GM12878 (cell line): ENCODE results near the gene SPACDR. TPM values are rescaled to one million over a fixed set of nuclear protein-coding genes. Genes with fewer than 3 reads are reported as not detected.

Experiments
- ASH2L ChIP-seq: fragments of 300-600, 200-600 bp; sonication (generic); IDR thresholded peaks from 2 replicates; pipeline ENCODE4 v1.6.1; 2017; ENCODE audit warnings: low read depth, mild to moderate bottlenecking, borderline replicate concordance
- BACH1 ChIP-seq: fragments of 450-650 bp; IDR thresholded peaks from 2 replicates; pipeline ENCODE4 v1.6.1; 2017; ENCODE audit warnings: mild to moderate bottlenecking, borderline replicate concordance
- BCL3 ChIP-seq: IDR thresholded peaks from 2 replicates; pipeline ENCODE4 v1.6.1; 2011; ENCODE audit warnings: borderline replicate concordance, low read depth, mild to moderate bottlenecking, moderate library complexity, low read length; ENCODE audit not compliant: insufficient read depth, poor library complexity, severe bottlenecking
- CTCF ChIP-seq, 3 experiments: IDR thresholded peaks in 2 of 3; conservative IDR thresholded peaks in 1 of 3; 2 replicates each; pipeline ENCODE4 v1.5.1; 2011; ENCODE audit warnings: low read depth in 3 of 3, low read length in 3 of 3, mild to moderate bottlenecking in 3 of 3, control low read depth in 2 of 3, moderate library complexity in 2 of 3, inconsistent platforms in 1 of 3, mixed read lengths in 1 of 3; ENCODE audit not compliant: control insufficient read depth in 2 of 3, insufficient read depth in 1 of 3; ENCODE audit errors: extremely low read depth in 1 of 3
- IRF5 ChIP-seq: fragments of 450-650 bp; IDR thresholded peaks from 2 replicates; pipeline ENCODE4 v1.6.1; 2017; ENCODE audit warnings: borderline replicate concordance
- POLR2AphosphoS5 ChIP-seq: IDR thresholded peaks from 2 replicates; pipeline ENCODE4 v1.6.1; 2011; ENCODE audit warnings: mild to moderate bottlenecking, low read length, inconsistent platforms
- POU2F2 ChIP-seq: IDR thresholded peaks from 3 replicates; pipeline ENCODE4 v1.6.1; 2011; ENCODE audit warnings: low read depth, mild to moderate bottlenecking, low read length, borderline replicate concordance
- RB1 ChIP-seq: fragments of 450-650 bp; formaldehyde crosslinking; IDR thresholded peaks from 2 replicates; pipeline ENCODE4 v1.6.1; 2017; ENCODE audit warnings: mild to moderate bottlenecking, borderline replicate concordance
- SUPT20H ChIP-seq: IDR thresholded peaks from 2 replicates; pipeline ENCODE4 v1.6.1; 2011; ENCODE audit warnings: low read depth, mild to moderate bottlenecking, low read length, moderate library complexity, borderline replicate concordance; ENCODE audit not compliant: control insufficient read depth
- TCF3 ChIP-seq: IDR thresholded peaks from 2 replicates; pipeline ENCODE4 v1.6.1; 2012; ENCODE audit warnings: low read depth, mild to moderate bottlenecking, low read length, borderline replicate concordance; ENCODE audit not compliant: insufficient read depth
- ZBTB4 ChIP-seq: fragments of 450-650 bp; formaldehyde crosslinking; IDR thresholded peaks from 2 replicates; pipeline ENCODE4 v1.4.0; 2022; ENCODE audit warnings: mild to moderate bottlenecking, moderate library complexity
- ZNF217 ChIP-seq: fragments of 450-650 bp; IDR thresholded peaks from 2 replicates; pipeline ENCODE4 v1.6.1; 2017; ENCODE audit warnings: antibody characterized with exemption, mild to moderate bottlenecking
- ZNF592 ChIP-seq: fragments of 450-650 bp; IDR thresholded peaks from 2 replicates; pipeline ENCODE4 v1.6.1; 2017; ENCODE audit warnings: mild to moderate bottlenecking, moderate library complexity
- polyA plus RNA-seq, 11 experiments: library from polyadenylated mRNA; depleted of rRNA in 4 of 11; unstranded in 6 of 11; stranded (reverse) in 5 of 11; fragments of >200 nt; fragmentation: Nextera tagmentation in 4 of 11; fragmentation: Illumina TruSeq in 1 of 11; extraction: Ambion mirVana in 4 of 11; extraction: Trizol in 1 of 11; gene quantifications; 1 replicate in 1 of 11; 2 replicates in 10 of 11; pipeline versions ENCODE4 v1.2.1 to v1.2.3, GENCODE V29; 2011 to 2016; ENCODE audit warnings: inconsistent platforms in 2 of 11, missing spikeins in 2 of 11, low read depth in 1 of 11
- total RNA-seq, 4 experiments: library from RNA; depleted of rRNA in 3 of 4; stranded (reverse); fragments of >200 nt in 3 of 4; fragmentation: Illumina TruSeq in 1 of 4; extraction: Trizol in 1 of 4; gene quantifications; 2 replicates each; pipeline versions ENCODE4 v1.2.1 to v1.2.3, GENCODE V29; 2013 to 2021

Gene SPACDR
- total and polyA plus RNA-seq, 10 of the 15 experiments (the other 5 are each of a cell fraction or from before 2014, with no cell fraction given) = 0.18 to 1.5 (median 0.63) TPM

GRCh38 chr7:100429637-100430492 lies 34.2 kb downstream of the SPACDR start, which contains the start of gene MEPCE (continued):
- TF ChIP-seq ZBTB4 (CRISPR knock-in tag) (no peak), BACH1 (peak; percentile 93), SUPT20H (no peak), CTCF (IDR thresholded peaks at IDR 0.05 in 2 of 3, conservative IDR thresholded peaks at IDR 0.05 in 1 of 3; ENCODE audit: control insufficient read depth in 2 of 3, extremely low read depth in 1 of 3, insufficient read depth in 1 of 3, low read depth in 3 of 3, low read length in 3 of 3) (no peak), ZNF592 (no peak), ZNF217 (0 out of 2 replicates have a peak, but pooled peaks have one; percentile 37), BCL3 (peak; percentile 71), IRF5 (no peak), POU2F2 (peak; percentile 15; the same call in 2 of the 3 replicates), ASH2L (no peak), TCF3 (0 out of 2 replicates have a peak, but pooled peaks have one; percentile 27), RB1 (peak; percentile 90; the same call in 1 of the 2 replicates), POLR2AphosphoS5 (peak; percentile 37)
